HG03558 (cell line): ENCODE measurements around the gene PODXL.

Experiments used
- ATAC-seq: cut with Tn5 transposase; IDR thresholded peaks from one replicate; pipeline ENCODE4 v1.9.1; 2021; ENCODE audit warnings: moderate number of reproducible peaks; ENCODE audit not compliant: unreplicated experiment; ENCODE audit errors: extremely low read depth

PODXL gene

DNA sequence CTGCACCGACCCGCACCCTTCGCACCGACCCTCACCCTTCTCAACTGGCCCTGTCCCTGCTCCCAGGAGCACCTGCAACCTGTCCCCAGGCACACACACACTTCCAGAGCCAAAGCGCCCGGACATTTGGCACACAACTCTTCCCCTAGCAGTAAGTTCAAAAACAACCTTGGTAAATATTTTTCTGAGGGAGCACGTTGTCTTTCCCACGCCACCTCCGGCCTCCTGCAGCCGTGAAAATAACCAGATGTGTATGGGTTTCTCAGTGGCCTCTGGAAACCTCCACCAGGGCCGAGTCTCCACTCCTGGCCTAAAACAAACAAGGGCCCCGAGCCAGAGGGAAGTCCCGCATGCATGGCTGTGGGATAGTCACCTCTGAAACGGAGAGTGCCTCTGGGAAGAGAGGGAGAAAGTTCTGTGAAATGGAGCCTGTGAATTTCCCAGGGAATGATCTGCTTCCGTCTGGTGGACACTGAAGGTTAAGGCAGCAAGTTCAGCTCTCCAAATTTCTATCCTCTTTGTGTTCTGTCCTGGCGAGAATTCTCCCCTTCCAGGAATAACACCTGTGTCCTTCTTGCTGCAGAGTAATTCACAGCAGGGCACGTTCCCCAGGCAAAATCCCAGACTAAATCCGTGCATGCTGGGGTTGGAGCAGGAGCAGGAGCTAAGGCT, 15.8 kb downstream of the PODXL start:
- no peak for ATAC-seq

DNA sequence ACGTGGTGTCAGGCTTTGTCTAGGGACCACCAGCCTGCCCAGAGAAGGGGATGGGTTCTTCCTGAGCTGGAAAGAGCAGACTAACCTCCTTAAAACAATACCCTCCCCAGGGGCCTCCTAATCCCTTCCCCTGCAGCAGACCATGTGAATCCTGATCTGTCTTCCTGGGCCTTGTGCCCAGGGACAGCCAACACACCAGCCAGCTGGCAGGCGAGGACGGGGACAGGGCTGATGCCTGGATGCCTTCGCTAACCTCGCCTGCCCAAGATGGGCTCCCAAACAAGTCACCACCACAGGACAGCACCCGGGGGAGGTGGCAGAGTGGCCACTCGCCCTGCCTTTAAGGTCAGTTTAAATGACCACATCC, 17.6 kb downstream of the PODXL start:
- ATAC-seq = no peak

DNA sequence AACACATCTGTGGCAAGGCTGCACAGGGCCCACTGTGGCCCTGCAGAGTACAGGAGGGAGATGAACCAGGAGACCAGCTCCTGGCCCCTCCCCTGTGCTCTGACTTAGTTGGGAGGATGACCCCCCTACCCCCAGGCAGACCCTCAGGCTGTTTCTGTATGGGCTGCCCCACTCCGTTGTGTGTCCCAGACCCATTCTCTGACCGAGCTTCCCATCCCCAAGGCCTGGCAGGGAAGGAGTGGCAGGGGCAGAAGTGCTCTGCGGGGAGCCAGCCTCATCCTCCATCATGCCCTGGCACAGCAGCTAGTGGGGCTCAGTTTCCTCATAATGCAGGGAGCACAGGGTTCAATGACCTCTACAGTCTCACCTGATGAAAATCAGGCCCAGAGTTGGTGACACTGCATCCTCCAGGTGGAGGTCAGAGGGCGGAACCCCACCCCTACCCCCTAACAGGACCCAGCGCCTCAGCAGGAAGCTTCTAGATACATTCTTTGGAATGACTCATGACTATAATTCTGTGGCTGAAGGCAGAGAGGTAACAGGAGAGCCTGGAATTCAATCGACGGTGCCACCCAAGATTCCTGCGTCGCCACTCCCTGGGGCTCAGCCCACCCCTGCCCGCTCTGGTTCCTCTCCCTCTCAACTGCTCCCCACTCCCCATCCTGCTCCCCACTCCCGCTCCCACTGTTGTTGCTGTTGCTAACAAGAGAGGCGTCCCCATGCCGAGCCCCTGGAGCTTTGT, 18.2 kb downstream of the PODXL start:
- ATAC-seq = no peak

DNA sequence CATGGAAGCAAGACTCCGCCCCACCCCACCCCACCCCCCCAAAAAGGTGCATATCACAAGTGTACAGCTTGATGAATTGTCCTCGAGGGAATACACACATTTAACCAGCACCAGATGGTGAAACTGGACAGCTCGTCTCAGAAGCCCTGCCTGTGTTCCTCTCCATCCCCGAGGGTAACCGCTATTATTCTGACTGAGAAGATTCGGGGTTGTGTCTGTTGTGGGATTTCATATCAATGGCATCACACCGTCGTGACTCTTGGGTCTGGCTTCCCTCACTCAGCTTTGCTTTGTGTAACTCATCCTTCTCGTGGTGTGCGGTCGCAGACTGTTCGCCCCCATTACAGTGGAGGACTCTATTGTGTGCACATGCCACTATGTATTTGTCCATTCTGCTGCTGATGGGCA, 18.9 kb downstream of the PODXL start:
- no peak for ATAC-seq

DNA sequence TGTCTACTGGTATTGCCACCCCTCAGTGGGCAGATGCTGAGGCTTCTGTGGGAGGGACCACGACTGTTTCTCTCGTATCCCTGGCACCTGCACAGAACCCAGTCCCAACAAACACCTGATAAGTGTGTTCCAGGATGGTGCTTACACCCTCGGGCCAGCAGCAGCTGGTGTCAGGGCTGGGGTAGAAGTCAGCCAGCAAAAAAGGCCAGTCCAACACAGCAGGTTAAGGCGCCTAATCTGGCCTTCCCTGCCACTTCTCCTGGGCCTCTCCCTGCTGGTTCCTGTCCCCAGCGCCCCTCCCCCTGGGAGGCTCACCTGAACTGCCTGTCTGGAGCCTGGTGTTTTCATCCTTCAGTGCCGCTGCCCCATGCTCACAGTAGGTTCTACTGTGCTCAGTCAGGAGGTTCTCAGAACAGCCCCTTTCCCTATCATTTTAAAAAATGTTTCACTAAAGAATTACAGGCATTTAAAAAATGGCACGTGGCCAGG, 20.0 kb downstream of the PODXL start:
- no peak for ATAC-seq

DNA sequence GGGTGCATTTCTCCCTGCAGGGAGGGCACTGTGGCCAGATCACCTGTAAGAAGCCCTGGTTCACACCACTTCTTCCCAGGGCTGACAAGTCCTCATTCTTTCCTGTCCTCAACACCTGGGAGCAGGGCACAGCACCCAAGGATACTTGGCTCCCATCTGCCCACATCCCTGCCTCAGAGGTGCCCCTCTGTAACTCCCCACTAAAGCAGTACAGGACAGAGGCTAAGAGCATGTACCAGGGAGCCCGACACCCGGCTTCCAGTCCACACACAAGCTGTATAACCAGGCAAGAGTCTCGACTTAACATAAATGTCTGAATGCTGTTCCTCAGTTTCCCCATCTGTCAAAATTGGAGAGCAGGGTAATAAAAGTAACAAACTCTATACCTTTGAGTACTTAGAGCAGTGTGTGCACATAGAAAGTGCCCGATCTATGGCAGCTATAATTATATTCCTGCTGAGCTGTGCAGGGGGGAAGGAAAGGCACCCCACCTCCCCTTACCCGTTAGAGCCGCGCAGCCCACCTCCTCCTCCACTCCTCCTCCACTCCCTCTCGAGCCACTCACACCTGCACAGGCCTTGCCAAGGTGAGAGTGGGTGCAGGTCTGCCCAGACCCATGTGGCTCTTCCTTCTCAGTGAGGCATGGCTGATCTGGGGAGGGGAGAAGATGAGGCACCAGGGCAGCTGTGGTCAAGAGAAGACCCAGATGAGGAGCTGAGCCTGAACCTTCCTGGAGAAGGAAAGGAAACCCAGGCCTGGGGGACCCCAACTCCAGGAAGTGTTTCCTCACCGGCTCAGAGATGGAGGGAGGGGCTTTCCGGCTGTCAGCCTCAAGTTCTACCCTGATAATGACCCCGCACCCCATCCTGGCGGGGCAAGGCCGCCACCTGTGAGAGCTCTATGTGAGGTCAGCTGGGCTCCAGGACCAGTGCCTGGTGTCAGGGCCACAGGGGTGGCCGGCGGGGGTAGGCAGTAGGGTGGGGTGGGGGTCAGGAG, 22.6 kb downstream of the PODXL start:
- ATAC-seq = no peak

DNA sequence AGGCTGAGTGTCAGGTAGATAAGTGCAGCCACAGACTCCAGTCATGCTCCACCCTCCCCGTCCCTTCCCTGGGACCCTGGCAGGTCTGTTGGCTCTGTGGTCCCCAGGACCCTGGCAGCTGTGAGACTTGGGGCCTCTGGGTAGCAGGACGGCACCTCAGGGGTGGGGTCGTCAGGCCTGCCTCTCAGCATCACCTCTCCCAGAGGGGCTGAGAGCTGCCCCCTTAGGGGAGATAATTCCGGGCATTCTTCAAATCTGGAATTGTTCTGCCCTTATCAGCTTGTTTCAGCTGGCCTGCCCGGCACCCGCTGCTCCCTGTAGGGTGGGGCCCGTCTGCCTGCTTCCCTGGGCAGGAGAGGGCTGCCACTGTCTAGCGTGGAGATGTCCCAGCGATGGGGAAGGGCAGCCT, 23.3 kb downstream of the PODXL start:
- no peak for ATAC-seq

DNA sequence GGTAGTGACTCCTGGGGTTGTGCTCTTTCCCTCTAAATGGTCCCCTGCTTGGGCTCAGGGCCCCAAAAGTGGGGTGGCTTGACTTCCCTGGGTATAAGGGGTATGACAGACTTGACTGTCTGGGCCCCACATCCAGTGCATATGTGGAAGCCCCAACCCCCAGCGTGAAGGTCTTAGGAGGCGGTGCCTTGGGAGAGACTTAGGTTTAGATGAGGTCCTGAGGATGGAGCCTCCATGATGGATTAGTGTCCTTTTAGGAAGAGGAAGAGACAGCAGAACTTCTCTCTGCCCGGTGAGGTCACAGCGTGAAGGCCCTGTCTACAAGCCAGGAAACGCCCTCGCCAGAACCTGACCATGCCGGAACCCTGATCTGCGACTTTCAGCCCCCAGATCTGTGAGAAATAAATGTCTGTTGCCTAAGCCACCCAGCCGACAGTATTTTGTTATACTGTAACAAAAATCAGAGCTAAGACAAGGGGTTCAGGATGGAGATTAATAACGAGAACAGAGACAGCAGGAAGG, 23.8 kb downstream of the PODXL start:
- no peak for ATAC-seq

DNA sequence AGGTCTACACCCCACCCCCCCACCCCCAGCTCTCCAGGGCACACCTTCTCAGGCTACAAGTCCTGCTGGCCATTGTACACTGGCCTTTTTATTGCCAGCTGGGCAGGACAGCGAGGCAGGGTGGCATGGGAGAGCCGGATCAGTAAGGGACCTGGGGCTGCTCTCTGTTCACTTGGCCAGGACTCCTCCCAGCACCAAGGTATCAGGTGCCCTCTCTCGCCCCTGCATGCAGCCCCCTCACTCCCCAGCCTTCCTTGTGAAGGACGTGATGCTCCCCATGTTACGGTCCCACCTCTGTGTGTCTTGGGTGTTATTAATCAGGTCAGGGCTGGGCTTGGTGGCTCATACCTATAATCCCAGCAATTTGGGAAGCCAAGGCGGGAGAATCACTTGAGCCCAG, 26.3 kb downstream of the PODXL start:
- no peak for ATAC-seq

DNA sequence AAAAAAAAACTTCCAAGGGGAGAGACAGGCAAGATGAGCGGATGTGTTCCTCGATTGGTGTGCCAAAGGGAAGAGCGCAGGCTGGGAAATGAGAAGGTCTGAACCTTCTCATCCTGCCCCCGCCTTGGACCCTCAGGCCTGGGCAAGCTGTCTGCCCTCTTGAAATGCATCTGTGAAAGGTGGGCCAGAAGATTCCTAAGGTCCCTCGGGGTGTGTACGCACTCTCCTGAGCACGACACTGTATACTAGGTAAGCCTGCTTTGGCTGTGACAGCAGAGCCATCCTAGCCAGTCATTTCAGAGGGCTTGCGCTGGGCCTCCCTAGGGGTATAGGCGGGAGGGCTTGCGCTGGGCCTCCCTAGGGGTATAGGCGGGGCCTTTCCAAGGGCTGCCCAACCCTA, 26.8 kb downstream of the PODXL start:
- no peak for ATAC-seq

DNA sequence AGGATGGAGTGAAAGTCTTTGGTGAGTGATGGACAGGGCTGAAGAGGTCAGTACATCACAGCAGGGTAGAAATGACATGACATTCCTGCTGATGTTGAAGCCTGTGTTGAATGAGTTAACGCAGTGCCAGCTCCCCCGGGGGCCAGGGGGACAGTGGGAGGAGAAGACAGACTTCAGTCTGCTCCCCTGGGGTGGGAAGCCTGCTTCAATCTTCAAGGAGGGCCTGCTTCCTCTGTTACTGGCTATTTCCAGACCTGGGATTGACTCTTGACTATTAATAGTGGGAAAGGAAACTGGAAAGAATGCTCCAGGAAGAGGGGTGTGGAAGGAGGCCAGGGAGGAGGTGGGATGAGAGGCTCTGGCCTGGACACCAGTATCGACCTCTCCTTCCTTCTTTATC, 27.2 kb downstream of the PODXL start:
- no peak for ATAC-seq

DNA sequence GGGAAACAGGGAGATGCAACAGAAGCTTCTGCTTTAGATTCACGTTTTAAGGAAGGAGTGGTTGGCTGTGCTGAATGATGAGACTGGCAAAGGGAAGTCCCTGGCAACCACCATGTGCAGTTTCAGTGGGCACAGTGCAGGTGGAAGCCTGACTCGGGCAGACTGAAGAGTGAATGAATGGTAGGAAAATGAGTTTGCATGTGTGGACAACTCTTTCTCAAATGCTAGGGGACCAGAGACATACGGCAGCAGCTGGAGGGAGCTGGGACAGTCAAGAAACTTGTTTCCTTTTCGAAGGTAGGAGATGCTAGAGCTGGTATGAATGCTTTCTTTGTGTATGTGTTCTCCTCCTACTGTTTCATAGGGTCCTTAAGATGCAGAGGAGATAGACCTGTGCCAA, 29.0 kb downstream of the PODXL start:
- ATAC-seq = no peak

DNA sequence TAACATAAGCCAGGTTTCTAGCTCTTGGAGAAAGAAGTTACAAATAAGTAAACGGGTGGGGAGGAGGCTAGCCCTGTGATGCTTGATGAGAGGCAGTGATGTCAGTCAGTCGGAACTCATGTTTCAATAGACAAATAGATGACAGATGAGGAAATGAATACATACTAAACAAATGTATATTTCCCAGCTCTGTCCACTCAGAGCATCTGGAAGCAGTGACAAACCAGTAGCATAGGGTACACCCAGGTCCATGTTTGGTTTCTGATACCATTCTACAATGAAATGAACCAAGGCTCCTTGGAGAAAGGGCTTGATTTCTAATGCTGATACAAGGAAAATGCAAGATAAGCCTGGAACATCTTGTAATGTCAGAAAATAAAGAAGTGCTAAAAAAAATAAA, 30.6 kb downstream of the PODXL start:
- ATAC-seq = no peak

DNA sequence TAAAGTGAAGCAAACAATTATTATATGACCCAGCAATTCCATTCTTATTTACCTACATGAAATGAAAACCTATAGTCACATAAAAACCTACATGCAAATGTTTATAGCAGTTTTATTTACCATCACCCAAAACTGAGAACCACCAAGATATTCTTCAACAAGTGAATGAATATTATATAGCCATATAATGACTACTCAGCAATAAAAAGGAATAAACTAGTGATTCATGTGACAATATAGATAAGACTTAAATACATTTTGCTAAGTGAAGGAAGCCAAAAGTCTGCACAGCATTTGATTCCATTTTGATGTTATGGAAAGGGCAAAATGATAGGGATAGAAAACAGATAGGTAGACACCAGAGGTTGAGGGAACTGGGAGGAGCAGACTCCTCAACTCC, 31.7 kb downstream of the PODXL start:
- no peak for ATAC-seq

DNA sequence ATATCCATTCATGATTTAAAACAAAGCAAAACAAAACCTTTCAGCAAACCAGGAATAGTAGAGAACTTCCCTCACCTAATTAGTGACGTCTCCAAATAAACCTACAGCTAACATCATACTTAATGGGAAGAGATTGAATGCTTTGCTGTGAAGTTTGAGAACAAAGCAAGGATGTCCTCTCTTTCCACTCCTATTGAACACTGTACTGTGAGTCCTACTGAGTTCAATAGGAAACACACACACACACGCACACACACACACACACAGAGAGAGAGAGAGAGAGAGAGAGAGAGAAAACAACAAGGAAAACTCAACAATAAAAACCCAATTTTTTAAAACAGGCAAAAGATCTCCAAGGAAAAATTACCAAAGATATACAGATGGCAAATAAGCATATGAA, 32.3 kb downstream of the PODXL start:
- ATAC-seq = no peak

DNA sequence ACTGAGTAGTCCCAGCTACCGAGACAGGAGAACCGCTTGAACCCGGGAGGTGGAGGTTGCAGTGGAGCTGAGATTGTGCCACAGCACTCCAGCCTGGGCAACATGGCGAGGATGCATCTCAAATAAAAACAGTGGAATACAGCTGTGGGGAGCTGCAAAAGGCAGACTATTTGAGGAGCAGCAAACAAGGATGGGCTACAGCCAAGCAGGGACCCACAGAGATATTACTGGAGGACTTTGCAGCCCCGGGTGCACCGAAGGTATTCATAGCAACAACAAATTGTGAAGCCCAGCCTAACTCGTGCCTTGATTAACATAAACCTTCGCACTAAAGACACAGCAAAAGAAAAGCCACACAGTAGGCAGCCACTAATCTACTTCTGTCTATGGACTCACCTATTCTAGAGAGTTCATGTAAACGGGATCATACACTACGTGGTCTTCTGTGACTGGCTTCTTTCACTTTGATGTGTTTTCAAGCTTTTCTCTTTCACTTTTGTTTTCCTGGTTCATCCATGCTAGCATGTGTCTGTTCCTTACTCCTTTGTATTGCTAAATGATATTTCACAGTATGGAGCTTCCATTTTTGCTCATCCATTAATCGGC, 34.0 kb downstream of the PODXL start:
- ATAC-seq = no peak

DNA sequence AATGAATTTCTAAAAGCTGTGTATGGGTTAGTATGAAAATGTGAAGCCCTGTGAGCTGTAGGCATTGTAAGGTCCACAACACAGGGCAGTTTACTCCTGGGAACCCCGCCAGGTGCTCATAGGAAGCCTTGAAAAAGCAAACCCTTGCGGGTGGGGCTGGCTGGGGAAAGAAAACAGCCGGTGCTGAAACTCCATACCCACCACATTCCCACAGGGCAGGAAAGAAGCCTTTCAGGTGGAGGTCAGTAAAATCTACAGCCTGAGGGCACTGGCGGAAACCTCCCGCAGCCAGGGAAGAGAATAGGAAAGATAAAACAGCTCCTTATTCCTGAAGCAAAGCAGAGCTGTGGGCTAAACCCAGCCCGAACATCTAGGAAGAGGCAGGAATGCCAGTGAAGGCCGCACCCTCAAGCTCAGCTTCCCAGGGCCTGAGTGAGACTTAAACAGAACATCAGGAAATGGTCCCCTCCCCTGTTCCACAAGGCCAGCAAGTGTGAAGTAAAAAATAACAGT, 34.7 kb downstream of the PODXL start:
- no peak for ATAC-seq

DNA sequence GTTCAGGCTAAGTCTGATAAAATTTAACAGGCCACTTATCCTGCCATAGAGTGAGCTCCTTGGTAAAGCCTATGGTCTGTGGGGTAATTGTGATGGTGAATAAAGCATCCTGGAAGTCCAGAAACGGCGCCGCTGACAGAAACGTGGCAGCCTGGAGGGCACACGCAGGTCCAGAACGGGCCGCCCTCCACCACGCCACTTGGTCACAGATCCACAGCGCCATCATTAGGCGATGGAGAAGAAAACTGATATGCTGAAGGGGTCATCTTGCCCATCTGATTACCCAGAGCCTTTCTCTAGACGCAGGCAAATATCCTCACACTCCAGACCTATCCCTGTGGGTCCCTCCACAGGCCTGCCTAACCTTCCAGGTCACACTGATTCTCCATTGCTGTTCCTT, 37.8 kb downstream of the PODXL start:
- ATAC-seq = no peak

DNA sequence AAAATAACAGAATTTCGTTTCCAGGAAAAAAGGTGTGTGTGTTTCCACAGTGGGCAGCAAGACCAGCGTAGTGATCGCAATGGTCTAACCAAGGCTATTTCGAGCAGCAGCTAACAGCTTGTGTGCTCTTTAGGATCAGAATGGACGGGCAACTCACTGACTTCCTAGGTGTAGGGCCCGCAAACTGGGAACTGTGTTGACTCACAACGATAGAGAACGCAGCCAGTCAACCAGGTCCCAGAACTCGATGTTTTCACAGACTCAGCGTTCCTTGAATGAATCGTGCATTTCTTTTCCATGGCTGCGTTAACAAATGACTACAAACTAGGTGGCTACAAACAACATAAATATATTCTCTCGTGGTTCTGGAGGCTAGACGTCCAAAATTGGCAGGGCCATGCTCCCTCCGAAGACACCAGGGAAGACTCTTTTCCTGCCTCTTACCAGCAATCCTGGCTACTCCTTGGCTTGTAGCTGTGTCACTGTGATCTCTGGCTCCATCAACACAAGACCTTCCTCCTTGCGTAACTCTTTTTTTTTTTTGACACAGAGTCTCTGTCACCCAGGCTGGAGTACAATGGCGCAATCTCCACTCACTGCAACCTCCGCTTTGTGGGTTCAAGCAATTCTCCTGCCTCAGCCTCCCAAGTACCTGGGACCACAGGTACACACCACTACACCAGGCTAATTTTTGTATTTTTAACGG, 39.1 kb downstream of the PODXL start:
- no peak for ATAC-seq
